Stimulated activated CD4-positive, alpha-beta T cell treated with anti-CD3 and anti-CD28 coated beads, Interleukin-15, amount 100 ng/mL, for 24 hours (primary cell): Measurements from ENCODE around the gene KIAA2012.

Source experiments
- DNase-seq: peaks from one replicate; pipeline ENCODE4 v3.0.0-alpha.2; 2020

Gene KIAA2012

DNA sequence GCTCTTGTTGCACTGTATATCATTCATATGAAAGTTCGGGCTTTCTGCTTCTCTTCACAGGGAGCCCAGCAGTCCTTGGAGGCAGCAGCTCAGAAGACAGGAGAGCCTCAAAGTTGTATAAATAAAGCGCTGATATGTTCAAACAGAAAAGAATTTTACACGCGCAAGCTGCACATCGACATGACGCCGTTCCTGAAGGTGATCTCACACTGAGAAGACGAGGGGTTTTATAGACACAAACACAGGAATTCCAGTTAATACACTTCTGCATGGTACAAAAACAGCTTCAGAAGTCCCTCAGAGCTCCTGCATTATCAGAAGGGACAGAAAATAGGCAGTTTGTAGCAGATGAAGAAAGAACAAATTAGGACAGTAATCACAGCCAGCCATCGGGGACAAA is 81.6 kb downstream of the KIAA2012 start:
- no peak for DNase-seq

- no peak for DNase-seq
Observed at GRCh38 chr2:202157211-202157990, 84.3 kb downstream of the KIAA2012 start.

DNA sequence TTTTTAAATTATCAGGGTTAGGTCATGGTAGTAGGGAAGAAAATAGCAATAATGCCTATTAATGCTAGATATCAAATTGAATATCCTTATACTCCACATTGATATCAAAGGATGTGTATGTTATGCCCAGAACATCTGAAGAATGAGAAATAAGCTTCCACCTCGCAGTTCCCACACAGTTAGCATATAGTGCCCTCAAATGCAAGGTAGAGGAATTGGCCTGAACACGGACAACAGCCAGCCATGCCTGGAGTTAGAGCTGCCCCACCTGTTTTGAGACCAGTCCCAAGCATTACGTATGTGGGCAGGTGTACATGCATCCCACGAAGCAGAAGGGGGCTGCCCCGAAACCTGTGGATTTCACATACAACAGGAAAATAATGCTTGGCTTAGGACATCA is 85.7 kb downstream of the KIAA2012 start:
- no peak for DNase-seq

DNA sequence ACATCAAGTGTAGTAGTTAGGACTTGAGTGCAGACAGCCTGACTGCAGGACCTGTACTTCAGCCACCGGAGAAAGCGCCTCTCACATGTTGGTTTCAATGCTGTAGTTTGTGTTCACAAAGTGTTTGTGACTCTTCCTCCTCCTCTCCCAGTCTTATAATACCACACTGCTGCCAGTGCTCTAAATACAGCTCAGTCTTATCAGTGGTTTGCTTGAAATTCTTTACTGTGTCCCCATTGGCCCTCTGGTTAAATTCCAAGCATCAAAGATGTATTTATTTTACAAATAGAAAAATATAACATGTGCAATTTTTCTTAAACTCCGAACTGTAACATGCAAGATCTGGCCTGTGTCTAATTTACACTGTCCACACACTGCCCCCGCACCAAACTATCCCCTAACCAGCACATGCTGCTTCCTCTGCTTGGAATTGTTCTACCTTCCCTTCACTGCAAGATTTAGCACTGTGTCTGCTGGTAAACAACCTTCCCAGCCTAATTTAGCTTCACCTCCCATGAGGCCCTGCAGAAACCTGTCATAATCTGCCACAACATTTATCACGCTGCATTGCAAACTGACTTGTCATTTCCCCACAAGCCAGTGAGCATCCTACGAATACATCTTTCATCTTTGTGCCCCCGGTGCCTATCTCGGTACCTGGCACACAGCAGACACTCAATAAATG is 88.2 kb downstream of the KIAA2012 start:
- DNase-seq = no peak

- no peak for DNase-seq
Observed at GRCh38 chr2:202164411-202164810, 91.4 kb downstream of the KIAA2012 start.

DNA sequence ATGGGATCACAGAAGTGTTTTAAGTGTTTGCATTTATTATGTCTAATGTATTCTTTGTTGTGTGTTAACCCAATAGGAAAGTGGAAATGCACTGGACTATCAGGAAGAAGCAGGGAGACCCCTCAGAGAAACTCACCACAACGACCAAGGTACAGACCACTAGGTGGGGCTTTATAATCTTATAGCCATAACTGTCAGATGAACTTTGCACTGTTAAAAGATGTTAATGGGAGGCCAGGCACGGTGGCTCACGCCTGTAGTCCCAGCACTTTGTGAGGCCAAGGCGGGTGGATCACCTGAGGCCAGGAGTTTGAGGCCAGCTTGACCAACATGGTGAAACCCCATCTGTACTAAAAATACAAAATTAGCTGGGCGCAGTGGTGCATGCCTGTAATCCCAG is 92.2 kb downstream of the KIAA2012 start:
- no peak for DNase-seq

DNA sequence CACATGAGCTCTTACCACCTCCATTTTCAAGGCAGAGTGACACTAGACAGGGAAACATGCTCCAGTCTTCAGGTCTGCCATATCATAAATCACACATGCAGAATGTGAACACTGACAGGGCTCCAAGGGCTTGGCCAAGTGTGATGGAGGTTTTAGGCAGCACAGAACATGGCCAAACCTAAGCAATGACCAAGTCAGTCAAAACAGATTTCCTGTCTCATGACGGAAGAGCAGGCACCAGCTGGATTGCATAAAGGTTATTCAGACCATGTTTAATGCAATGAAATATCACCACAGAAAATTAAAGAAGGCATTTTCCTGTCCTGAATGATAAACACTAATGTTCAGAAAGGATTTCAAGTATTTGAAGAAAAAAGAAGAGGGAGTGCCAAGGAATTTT is 92.9 kb downstream of the KIAA2012 start:
- no peak for DNase-seq

GRCh38 chr2:202169131-202169530 is 96.1 kb downstream of the KIAA2012 start:
- no peak for DNase-seq

GRCh38 chr2:202169832-202170424 is 96.9 kb downstream of the KIAA2012 start:
- no peak for DNase-seq

DNA sequence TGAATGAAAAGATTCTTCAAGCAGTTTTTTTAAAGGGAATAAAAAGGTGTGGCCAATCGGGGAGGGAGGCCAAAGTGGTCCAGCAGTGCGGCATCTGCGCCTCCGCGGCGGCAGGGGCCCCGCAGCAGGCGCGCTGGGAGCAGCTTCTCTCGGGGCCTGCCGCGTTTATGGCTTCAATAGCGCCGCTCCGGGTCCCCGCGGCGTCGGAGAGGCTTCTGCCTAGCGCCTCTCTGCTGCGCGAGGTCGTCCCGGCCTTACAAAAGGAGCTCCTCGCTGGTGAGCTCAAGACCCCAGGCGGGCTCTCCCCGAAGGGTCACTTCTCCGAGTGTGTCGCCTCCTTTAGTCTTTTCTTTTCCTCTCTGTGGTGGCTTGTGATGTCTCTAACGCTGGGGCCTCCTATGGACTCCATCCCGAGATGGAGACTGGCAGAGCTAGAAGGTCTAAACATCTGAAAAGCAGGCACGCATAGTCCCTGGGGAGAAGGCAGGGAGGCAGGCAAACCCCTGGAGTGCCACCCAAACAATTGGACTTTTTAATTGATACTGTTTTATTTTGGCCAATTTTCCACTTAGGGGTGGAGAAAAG is 98.3 kb downstream of the KIAA2012 start:
- DNase-seq = peak; percentile 30

GRCh38 chr2:202172439-202173211 is 99.6 kb downstream of the KIAA2012 start:
- DNase-seq = peak; percentile 59

DNA sequence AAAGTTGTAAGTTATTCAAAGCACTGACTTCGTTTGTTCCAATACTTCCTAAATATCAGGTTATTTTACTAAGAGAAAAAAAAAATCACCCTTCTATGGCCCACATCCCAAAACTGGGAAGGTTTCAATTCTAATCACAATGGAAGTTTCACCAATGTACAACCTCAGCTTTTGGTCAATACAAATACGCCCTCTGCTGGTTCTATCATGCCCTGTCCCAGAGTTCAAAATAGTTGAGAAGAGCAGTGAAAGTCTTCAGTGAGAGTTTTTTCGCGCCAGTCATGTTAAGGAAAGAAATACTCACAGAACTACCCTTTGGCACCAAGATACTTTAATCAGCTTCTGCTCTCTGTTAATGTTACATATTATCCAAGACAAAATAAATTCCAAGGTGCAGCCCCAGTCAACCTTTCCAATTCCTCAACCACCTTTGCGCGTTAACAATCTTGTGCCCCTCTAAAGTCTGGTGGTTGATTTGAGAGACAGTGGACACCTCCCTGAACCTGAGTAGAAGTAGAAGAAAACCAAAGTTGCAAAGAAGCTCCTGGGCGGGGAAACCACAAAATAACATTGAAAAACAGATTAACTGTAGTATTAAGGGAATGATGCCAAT is 105.4 kb downstream of the KIAA2012 start:
- DNase-seq = peak; percentile 61

DNA sequence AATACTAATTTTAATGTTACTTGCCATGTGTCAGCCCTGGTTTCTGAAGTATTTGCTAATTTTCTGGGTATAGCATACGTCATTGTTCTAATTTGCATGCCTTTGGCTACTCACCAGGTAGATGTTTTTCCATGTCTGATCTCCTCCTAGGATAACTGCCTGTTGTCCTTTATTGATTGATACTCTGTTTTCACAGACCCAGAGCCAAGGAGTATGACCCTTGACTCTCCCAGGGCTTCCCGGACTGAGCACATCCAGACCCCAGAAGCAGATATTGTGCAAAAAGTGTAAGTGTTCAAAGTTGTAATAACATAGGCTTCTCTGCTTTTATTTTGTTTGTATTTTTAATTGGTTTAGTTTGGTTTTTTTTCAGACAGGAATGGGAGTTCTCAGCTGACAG is 111.5 kb downstream of the KIAA2012 start:
- no peak for DNase-seq

DNA sequence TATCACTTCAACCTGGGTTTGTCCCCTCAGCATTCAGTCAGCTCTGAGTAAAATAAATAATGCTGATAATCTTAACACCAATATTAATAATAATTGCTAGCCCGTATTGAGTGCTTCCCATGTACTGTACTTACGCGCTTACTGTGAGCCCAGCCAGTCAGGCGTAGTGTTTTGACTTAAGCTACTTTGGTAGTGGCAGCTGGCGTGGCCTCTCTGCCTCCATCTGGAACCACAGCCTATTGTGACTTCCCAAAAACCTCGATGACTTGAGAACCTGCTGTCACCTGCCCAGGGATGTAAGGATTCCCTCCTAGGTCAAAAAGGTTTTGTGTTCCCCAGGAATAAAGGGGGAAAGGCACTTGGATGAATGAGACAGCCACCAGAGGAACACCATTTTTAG is 112.1 kb downstream of the KIAA2012 start:
- DNase-seq = no peak

- DNase-seq = no peak
Observed at GRCh38 chr2:202186641-202187202, 113.7 kb downstream of the KIAA2012 start.

- no peak for DNase-seq
Observed at GRCh38 chr2:202187570-202187969, 114.5 kb downstream of the KIAA2012 start.

DNA sequence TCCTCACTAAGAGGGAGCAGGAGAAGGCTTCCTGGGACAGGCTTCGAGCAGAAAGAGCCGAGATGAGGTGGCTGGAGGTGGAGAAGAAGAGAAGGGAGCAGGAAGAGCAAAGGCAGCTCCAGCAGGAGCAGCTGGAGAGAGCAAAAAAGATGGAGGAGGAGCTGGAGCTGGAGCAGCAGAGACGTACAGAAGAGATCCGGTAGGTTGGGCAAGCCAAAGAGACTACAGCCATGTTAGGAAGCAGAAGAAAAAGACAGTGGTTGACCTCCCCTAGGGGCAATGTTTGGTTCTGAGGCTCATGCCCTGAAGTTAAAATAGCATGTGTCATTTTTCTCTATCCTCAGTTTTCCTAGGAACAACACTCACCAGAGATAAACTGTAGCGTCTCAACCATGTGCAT is 120.2 kb downstream of the KIAA2012 start:
- no peak for DNase-seq

DNA sequence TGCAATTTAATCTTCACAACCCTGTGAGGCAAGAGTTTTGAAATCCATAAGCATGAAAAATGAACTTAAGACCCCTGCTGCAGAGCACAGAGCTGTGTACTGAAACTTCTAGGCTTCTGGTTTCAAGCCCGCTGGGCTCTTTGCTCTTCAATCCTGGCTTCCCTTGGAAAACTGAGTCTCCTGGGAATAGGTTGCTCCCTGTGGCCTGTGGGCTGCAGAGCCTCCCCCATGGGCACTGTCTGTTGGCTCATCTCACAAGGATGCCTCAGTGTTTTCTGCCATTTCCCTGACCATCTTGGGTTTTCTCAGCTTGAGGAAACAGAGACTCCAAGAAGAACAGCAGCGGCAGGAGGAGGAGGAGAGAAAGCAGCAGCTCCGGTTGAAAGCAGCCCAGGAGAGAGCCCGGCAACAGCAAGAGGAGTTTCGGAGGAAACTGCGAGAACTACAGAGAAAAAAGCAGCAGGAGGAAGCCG is 120.9 kb downstream of the KIAA2012 start:
- DNase-seq = no peak

DNA sequence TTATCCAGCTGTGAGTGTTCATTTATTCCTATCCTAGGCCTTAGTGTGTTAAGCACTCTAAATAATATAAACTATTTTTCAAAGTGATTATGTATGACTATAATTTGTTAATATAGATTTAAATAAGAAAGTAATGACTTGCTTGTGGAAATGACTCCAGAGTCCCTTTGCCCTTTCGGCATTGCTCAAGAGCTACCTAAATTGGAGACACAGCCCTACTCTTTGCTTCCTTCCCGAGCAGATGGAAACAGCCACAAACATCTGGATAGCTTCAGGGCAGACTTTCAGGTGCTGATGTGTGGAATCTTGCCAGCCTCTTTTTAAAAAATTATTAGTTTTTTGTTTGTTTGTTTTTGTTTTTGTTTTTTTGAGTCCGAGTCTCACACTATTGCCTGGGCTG is 121.4 kb downstream of the KIAA2012 start:
- no peak for DNase-seq

GRCh38 chr2:202196727-202197126 is 123.7 kb downstream of the KIAA2012 start:
- no peak for DNase-seq

- no peak for DNase-seq
Observed at GRCh38 chr2:202201220-202202160, 128.4 kb downstream of the KIAA2012 start.
